Measurements from ENCODE around the gene PIP5K1B. TPM values are rescaled to one million over a fixed set of nuclear protein-coding genes. Genes with fewer than 3 reads are reported as not detected.

The PIP5K1B gene
- polyA plus RNA-seq, 6 donors from 2014 or later: 6.6 to 16.6 (median 9.3) TPM

GRCh38 chr9:68876681-68877080 is 171.6 kb downstream of the PIP5K1B start:
- Mint-ChIP-seq H3K27me3 (no peaks in the 10 kb centered on the region), H3K9me3 (no peaks in the 10 kb centered on the region), H3K4me1 (peaks cover 0 to 4% (median 0%) of the 10 kb centered on the region in 3 donors), H3K4me3 (no peak overlapping the region), H3K36me3 (peaks cover 16 to 24% of the 10 kb centered on the region in 2 donors), H3K27ac (no peak overlapping the region)
- no peak for DNase-seq
- no peak for ATAC-seq (ENCODE audit: low read depth in 2 of 2)

GRCh38 chr9:68877219-68877618 is 172.2 kb downstream of the PIP5K1B start:
- no peaks in the 10 kb centered on the region for H3K27me3 Mint-ChIP-seq
- peaks cover 0 to 4% (median 0%) of the 10 kb centered on the region in 3 donors for H3K4me1 Mint-ChIP-seq
- DNase-seq: no peak
- H3K9me3 Mint-ChIP-seq: no peaks in the 10 kb centered on the region
- no peak overlapping the region for H3K27ac Mint-ChIP-seq
- no peak overlapping the region for H3K4me3 Mint-ChIP-seq
- no peak for ATAC-seq (ENCODE audit: low read depth in 2 of 2)
- peaks cover 19 to 28% of the 10 kb centered on the region in 2 donors for H3K36me3 Mint-ChIP-seq

- ATAC-seq (ENCODE audit: low read depth in 2 of 2) (no peak), DNase-seq (no peak)
- no peaks in the 10 kb centered on the region for H3K9me3 Mint-ChIP-seq
- H3K27ac Mint-ChIP-seq: peak overlapping the region in 2 of 6 donors; percentile 0 to 5
- H3K36me3 Mint-ChIP-seq: peaks cover 24 to 28% of the 10 kb centered on the region in 2 donors
- peaks cover 0 to 4% (median 3%) of the 10 kb centered on the region in 3 donors for H3K4me1 Mint-ChIP-seq
- no peaks in the 10 kb centered on the region for H3K27me3 Mint-ChIP-seq
- H3K4me3 Mint-ChIP-seq: no peak overlapping the region
Observed at GRCh38 chr9:68878450-68878849, 173.4 kb downstream of the PIP5K1B start.

GRCh38 chr9:68883224-68883623 is 178.2 kb downstream of the PIP5K1B start:
- Mint-ChIP-seq H3K36me3 (peaks cover 19 to 26% of the 10 kb centered on the region in 2 donors), H3K4me3 (no peak overlapping the region), H3K27me3 (no peaks in the 10 kb centered on the region), H3K4me1 (peaks cover 7 to 13% (median 12%) of the 10 kb centered on the region in 3 donors), H3K27ac (peak overlapping the region in 1 of 6 donors; percentile 70), H3K9me3 (no peaks in the 10 kb centered on the region)
- DNase-seq (no peak), ATAC-seq (ENCODE audit: low read depth in 2 of 2) (no peak)

- Mint-ChIP-seq H3K27ac (peak overlapping the region in 3 of 6 donors; percentile 25 to 73 (median 36)), H3K4me3 (no peak overlapping the region), H3K36me3 (peaks cover 0 to 17% of the 10 kb centered on the region in 2 donors), H3K4me1 (peaks cover 7 to 13% (median 8%) of the 10 kb centered on the region in 3 donors), H3K9me3 (no peaks in the 10 kb centered on the region), H3K27me3 (no peaks in the 10 kb centered on the region)
- DNase-seq (no peak), ATAC-seq (ENCODE audit: low read depth in 2 of 2) (no peak)
Observed at GRCh38 chr9:68887232-68887631, 182.2 kb downstream of the PIP5K1B start.

GRCh38 chr9:68894502-68894901 is 189.5 kb downstream of the PIP5K1B start:
- Mint-ChIP-seq H3K27ac (peak overlapping the region in 5 of 6 donors; percentile 34 to 97 (median 86)), H3K9me3 (no peaks in the 10 kb centered on the region), H3K4me3 (peak overlapping the region in 6 of 8 donors; percentile 4 to 77 (median 69)), H3K27me3 (no peaks in the 10 kb centered on the region), H3K36me3 (peaks cover 12 to 13% of the 10 kb centered on the region in 2 donors), H3K4me1 (peaks cover 46 to 56% (median 49%) of the 10 kb centered on the region in 3 donors)
- no peak for DNase-seq
- no peak for ATAC-seq (ENCODE audit: low read depth in 2 of 2)

- H3K27me3 Mint-ChIP-seq: no peaks in the 10 kb centered on the region
- DNase-seq: peak; percentile 18
- peak overlapping the region; percentile 66 to 85 (median 76) for H3K4me3 Mint-ChIP-seq
- H3K4me1 Mint-ChIP-seq: peaks cover 46 to 60% (median 51%) of the 10 kb centered on the region in 3 donors
- H3K9me3 Mint-ChIP-seq: no peaks in the 10 kb centered on the region
- H3K36me3 Mint-ChIP-seq: peaks cover 12 to 13% of the 10 kb centered on the region in 2 donors
- peak overlapping the region; percentile 64 to 96 (median 84) for H3K27ac Mint-ChIP-seq
- ATAC-seq (ENCODE audit: low read depth in 2 of 2): peak; percentile 79 to 81
Observed at GRCh38 chr9:68895741-68896478, 190.9 kb downstream of the PIP5K1B start.

GRCh38 chr9:68896486-68896885 is 191.4 kb downstream of the PIP5K1B start:
- H3K27ac Mint-ChIP-seq: peak overlapping the region in 5 of 6 donors; percentile 1 to 96 (median 64)
- H3K36me3 Mint-ChIP-seq: peaks cover 6 to 13% of the 10 kb centered on the region in 2 donors
- no peaks in the 10 kb centered on the region for H3K27me3 Mint-ChIP-seq
- peaks cover 46 to 60% (median 53%) of the 10 kb centered on the region in 3 donors for H3K4me1 Mint-ChIP-seq
- H3K4me3 Mint-ChIP-seq: peak overlapping the region; percentile 66 to 85 (median 76)
- no peak for ATAC-seq (ENCODE audit: low read depth in 2 of 2)
- no peaks in the 10 kb centered on the region for H3K9me3 Mint-ChIP-seq
- no peak for DNase-seq

- DNase-seq: no peak
Observed at GRCh38 chr9:68897577-68898145, 192.6 kb downstream of the PIP5K1B start.

GRCh38 chr9:68898781-68899439 is 193.9 kb downstream of the PIP5K1B start:
- H3K36me3 Mint-ChIP-seq: peaks cover 2 to 13% of the 10 kb centered on the region in 2 donors
- H3K9me3 Mint-ChIP-seq: no peaks in the 10 kb centered on the region
- peaks cover 46 to 55% (median 53%) of the 10 kb centered on the region in 3 donors for H3K4me1 Mint-ChIP-seq
- DNase-seq (no peak), ATAC-seq (ENCODE audit: low read depth in 2 of 2) (no peak)
- H3K27me3 Mint-ChIP-seq: no peaks in the 10 kb centered on the region
- H3K4me3 Mint-ChIP-seq: peak overlapping the region in 5 of 8 donors; percentile 1 to 47 (median 32)
- H3K27ac Mint-ChIP-seq: peak overlapping the region; percentile 38 to 71 (median 59)

More at GRCh38 chr9:68897577-68898145, 192.6 kb downstream of the PIP5K1B start:
- H3K36me3 Mint-ChIP-seq: peaks cover 5 to 13% of the 10 kb centered on the region in 2 donors
- H3K27ac Mint-ChIP-seq: peak overlapping the region in 2 of 6 donors; percentile 66 to 79
- H3K27me3 Mint-ChIP-seq: no peaks in the 10 kb centered on the region
- ATAC-seq (ENCODE audit: low read depth in 2 of 2): no peak
- peaks cover 46 to 60% (median 53%) of the 10 kb centered on the region in 3 donors for H3K4me1 Mint-ChIP-seq
- H3K4me3 Mint-ChIP-seq: peak overlapping the region in 2 of 8 donors; percentile 1 to 34
- no peaks in the 10 kb centered on the region for H3K9me3 Mint-ChIP-seq

GRCh38 chr9:68904454-68904853 is 199.4 kb downstream of the PIP5K1B start:
- Mint-ChIP-seq H3K27me3 (no peaks in the 10 kb centered on the region), H3K4me3 (no peak overlapping the region), H3K36me3 (peaks cover 9 to 30% of the 10 kb centered on the region in 2 donors), H3K9me3 (no peaks in the 10 kb centered on the region), H3K4me1 (peaks cover 4 to 12% (median 6%) of the 10 kb centered on the region in 3 donors), H3K27ac (peak overlapping the region in 1 of 6 donors; percentile 87)
- ATAC-seq (ENCODE audit: low read depth in 2 of 2) (no peak), DNase-seq (no peak)

- Mint-ChIP-seq H3K36me3 (peaks cover 9 to 30% of the 10 kb centered on the region in 2 donors), H3K4me1 (peaks cover 4 to 8% (median 6%) of the 10 kb centered on the region in 3 donors), H3K4me3 (no peak overlapping the region), H3K27ac (peak overlapping the region in 2 of 6 donors; percentile 61 to 87), H3K9me3 (no peaks in the 10 kb centered on the region), H3K27me3 (no peaks in the 10 kb centered on the region)
- no peak for DNase-seq
- ATAC-seq (ENCODE audit: low read depth in 2 of 2): no peak
Observed at GRCh38 chr9:68905129-68905528, 200.1 kb downstream of the PIP5K1B start.

GRCh38 chr9:68907910-68908309 is 202.9 kb downstream of the PIP5K1B start:
- H3K4me1 Mint-ChIP-seq: peaks cover 2 to 18% (median 18%) of the 10 kb centered on the region in 3 donors
- no peaks in the 10 kb centered on the region for H3K27me3 Mint-ChIP-seq
- no peak for DNase-seq
- H3K36me3 Mint-ChIP-seq: peaks cover 9 to 36% of the 10 kb centered on the region in 2 donors
- no peaks in the 10 kb centered on the region for H3K9me3 Mint-ChIP-seq
- no peak overlapping the region for H3K4me3 Mint-ChIP-seq
- ATAC-seq (ENCODE audit: low read depth in 2 of 2): no peak
- peak overlapping the region in 2 of 6 donors; percentile 46 to 52 for H3K27ac Mint-ChIP-seq
